HG03457 (cell line): ENCODE measurements around the gene ZCCHC4.
A peak's percentile ranks its signal among the peaks of the same experiment; 100 is the strongest.
"Not testable (repeated sequence)": the region's sequence is repeated elsewhere in the genome, so short reads cannot be mapped to it uniquely, and the experiment has no call there.

Experiments used
- ATAC-seq: cut with Tn5 transposase; IDR thresholded peaks from one replicate; pipeline ENCODE4 v1.9.1; 2021; ENCODE audit warnings: moderate number of reproducible peaks; ENCODE audit not compliant: unreplicated experiment

Gene ZCCHC4

DNA sequence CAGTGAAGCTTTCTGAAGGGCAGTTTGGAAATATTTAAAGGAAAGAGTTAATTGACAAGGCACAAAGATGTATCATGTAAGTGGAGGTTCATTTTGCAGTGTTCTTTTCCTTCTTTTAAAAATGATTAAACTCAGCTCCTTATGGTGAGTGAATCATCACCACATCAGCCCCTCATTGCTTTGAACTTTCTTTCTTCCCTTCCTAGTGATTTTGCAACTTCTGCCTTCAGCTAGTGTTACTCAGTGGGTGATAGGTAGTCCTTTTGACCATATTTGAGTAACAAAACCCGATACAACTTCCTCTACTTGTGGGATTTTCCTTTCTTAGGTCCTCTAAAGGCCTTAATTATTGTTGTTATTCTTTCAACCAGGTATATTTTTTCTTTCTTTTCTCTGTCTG is 8.2 kb downstream of the ZCCHC4 start:
- no peak for ATAC-seq

DNA sequence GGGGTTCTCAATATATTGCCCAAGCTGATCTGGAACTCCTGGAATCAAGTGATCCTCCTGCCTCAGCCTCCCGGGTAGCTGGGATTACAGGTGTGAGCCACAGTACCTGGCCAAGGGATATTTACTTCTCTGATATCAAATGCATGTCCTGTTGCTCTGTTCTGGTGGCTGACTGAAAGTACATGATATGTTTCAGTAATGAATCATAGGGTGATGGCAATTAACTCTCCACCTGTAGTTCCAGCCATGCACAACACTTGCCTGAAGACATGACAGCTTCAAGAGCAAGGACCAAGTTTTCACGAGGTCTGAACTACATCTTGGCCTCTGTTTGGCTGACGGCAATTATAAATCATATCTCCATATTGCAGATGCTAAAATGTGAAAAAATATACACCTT is 9.1 kb downstream of the ZCCHC4 start:
- no peak for ATAC-seq

DNA sequence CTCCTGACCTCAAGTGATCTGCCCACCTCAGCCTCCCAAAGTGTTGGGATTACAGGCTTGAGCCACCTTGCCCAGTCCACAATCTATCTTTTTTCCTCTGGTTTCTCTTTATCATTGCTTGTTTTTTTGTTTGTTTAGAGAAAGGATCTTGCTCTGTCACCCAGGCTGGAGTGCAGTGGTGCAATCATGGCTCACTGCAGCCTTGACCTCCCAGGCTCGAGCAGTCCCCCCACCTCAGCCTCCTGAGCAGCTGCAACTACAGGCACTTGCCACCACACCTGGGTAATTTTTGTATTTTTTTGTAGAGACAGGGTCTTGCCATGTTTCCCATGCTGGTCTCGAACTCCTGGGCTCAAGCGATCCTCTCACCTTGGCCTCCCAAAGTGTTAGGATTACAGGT is 15.9 kb downstream of the ZCCHC4 start:
- ATAC-seq: not testable (repeated sequence)

DNA sequence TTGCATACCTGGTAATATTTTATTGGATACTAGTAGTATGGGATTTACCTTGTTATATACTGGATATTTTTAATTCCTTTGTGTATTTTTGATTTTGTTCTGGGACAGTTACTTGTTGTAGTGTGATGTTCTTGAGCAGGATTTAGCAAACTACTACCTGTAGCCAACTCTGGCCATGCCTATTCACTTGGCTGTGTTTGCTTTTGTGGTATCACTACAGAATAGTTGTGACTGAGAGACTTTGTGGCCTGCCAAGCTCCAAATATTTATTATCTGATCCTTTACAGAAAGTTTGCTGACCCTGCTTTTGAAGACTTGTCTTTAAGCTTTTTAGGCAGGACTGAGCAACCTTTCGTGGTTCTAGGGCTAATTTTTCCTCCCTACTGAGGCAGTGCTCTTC is 17.8 kb downstream of the ZCCHC4 start:
- ATAC-seq: no peak

DNA sequence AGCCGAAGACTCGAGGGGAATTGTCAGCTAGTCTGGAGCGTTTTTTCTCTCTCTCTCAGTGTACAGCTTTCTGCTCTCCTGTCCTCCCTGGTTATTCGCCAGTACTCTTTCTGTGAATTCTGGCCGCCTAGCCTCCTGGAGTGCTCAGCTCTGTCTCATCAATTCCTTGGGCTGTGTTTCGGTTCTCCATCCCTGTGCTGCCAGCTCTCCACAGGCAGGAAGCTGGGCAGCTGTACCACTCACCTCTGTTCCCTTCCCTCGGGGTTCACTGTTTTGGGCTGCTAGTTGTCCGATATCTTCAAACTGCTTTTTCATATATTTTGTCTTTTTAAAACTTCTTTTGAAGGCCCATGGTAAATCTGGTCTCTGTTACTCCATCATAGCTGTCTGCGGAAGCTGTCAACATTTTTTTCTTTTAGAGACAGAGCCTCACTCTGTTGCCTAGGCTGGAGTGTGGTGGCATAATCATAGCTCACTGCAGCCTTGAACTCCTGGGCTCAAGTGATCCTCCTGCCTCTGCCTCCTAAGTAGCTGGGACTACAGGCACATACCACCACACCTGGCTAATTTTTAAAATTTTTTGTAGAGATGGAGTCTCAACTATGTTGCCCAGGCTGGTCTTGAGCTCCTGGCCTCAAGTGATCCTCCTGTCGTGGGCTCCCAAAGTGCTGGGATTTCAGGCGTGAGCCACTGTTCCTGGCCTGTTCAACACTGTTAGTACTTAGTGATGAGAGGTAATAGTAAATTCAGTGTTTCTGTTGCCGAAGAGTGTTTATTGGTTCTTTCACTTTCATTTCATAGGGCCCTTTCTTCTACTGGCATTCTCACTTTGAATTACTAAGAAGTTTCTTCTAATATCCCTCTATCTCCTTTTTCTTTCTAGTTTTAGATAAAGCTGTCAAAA is 18.6 kb downstream of the ZCCHC4 start:
- ATAC-seq: no peak

DNA sequence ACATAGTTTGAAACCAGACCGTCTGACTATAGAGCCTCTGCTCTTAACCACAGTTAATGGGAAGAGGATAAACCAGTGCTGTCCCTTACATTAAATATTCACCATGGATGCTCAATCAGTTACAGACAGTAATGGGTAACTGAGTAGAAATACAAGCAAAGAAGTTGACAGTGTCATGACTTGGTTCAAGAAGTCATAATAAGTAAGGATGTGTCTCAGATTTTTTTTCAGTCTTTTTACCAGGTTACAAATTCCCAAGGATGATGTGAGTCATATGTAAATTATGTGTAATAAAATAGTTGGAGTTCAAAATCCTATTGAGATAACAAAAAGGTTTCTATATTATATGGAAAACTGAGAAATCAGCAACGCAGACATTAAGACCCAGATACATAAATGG is 31.1 kb downstream of the ZCCHC4 start:
- no peak for ATAC-seq

DNA sequence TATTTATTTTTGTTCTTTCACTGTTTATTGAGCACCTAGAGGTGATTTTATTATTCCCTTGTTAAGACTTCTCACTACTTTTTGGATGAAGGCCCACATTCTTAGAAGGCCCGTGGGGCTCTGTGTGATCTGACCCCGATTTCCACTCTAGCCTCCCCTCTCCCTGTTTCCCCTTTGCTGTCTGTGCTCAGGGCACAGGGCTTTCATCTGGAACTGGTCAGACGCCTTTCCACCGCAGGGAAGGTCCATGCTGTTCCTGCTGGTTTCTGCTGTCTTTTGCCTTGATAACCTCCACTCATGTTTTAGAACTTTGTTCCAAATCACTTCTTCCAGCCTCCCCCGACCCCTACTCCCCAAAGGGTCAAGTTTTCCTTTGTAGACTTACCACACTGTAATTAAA is 33.2 kb downstream of the ZCCHC4 start:
- no peak for ATAC-seq

DNA sequence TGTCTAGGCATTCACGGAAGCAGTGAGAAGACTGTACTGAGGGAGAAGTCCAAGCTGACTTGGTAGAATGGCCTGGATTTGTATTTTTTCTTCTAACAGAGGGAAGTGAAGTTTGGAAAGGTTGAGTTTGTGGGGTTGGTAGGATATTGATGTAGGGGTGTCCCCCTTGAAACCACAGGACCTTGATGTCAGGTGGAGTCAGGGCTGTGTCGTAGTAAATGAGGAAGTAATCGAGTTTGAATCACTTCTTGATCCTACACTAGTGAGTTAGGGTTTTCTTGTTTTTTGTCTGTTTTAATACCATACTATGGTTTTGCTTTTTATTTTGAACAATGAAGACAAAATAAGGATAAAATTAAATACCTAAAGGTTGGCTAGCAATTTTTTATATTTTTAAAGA is 34.3 kb downstream of the ZCCHC4 start:
- peak; percentile 69 for ATAC-seq

DNA sequence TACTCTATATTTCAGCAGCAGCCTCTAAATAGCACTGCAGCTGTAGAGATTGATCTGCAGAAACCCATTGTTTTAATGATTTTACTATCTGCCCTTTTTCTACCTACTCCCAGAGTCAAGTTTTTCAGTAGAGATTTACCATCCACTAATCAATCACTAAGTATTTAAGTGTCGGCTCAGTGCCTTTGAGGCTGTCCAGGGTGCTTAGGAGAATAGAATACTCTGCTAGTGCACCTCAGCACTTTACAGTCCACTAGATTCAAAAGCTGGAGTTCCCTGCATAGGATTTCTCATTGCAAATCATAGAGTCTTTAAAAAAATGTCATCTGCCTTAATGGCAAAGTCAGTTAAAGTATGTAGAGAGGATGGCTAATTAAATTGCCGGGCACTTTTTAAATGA is 34.9 kb downstream of the ZCCHC4 start:
- ATAC-seq: no peak

DNA sequence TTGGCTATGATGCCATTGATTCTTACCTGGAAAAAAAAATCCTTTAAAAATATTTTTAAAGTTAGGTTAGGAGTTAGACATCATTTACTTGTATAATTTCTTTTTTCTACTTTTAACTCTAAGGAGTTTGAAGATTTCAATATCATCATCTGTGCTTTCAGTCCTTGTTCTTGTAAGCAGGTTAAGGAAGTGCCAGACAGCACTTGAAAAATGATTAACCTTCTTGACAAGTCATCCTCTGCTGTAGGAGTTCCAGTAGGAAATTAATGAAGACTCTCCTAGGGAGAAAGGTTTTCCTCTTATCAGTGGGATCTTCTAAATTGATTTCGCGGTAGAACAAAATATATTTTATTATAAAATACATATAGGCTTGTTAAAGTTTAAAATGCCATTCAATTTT is 35.4 kb downstream of the ZCCHC4 start:
- no peak for ATAC-seq

DNA sequence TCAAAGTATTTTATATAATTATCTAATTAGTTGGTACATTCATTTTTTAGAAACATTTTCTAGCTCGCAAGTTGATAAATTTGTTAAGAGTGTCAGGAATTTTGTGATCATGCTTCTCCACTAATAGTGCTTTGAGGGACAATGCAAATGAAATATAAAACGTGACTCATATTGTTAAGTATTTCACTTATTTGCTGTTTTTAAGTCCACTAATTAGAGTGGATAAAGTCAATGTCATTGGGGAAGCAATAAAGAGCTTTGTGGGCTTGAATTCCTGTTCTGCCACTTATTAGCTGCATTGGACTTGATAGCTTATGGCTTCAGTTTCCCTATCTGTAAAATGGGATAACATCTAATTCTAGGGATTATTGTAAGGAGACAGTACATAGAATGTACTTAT is 38.0 kb downstream of the ZCCHC4 start:
- ATAC-seq: no peak

DNA sequence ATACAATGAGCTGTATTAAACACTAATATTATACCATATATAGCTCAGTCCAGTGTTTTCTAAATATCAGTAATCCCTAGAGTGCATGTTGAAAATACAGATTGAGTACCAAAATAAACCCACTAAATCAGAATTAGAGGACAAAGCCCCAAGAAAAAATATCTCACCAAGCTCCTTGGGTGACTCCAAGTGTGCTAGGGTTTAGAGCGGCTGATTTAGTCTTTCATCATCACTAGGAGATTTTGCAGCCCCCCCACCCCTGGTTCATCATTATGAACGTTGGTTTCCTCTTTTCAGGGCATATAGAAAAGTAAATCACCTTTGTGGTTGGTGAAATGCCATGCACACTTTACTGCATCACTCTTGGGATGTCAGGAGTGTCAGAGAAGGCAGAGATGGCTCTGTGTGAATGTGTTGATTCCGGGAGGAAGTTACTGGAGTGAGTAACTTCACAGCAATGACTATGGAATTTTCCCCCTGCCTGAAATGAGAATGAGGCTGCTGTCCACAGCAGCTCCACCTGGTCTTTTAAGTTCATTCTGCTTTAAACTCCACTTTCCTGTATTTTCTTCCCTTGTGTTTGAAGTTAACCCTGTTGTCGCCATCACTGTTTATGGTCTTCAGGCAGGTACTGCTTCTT is 39.3 kb downstream of the ZCCHC4 start:
- no peak for ATAC-seq

DNA sequence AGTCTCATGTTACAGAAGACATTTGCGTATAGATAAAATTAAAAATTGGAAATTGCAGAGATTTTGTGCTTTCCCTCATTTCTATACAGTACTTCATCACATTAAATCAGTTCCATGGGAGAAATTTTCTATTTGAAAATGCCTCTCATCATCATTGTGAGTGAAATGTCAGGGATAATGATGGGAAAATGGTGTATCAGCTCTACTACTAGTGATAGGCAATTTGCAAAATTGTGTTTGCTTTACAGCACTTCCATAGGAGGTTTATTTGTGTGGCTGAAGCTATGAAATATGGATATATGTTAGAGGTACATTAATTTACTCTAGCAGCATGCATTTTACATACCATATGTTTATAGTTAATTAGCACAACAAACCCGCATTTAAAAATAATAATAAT is 43.5 kb downstream of the ZCCHC4 start:
- ATAC-seq: no peak

DNA sequence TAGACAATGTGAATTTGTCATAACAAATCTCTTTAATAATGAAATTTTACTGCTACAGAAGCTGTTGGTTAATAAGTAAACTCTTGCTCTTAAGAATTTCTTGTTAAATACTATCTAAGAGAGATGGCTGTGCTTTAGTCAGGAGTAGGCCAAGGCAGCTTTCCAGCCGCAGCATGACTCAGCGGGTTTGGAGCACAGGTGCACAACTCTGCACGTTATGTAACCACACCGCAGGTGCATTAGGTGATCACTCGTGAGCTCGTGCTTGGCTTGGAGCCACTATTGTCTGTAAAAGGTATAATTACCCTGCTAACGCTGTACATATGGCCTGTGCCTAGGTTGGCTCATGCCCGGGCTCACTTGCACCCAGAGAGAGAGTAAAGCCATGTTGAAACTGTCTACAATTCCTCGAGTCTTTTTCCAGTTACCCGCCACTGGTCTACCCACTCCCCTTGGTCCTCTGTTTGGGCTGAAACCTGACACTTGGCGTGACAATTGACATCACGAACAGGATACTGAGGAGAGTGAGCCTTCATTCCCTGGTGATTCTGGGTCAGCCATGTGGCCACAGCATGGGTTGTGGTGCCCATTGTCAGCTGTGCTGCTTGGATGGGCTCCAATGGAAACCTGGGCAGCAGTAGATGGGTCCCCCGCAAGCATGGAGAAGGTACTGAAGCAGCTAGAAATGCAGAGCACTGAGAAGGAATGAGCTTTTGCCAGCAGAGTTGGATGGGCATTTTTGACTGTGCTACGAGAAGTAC is 46.1 kb downstream of the ZCCHC4 start:
- no peak for ATAC-seq

DNA sequence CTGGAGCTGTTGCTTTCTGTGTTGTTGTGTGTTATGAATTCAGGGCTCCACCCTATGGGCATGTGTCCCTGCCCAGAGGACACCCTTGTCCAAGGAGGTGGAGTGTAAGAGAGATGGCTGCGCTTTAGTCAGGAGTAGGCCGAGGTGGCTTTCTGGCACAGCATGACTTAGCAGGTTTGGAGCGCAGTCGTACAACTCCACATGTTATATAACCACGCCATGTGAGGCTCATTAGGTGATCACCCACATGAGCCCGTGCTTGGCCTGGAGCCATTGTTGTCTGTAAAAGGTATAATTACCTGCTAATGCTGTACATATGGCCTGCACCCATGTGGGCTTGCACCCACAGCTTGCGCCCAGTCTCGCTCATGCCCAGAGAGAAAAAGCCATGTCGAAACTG is 48.7 kb downstream of the ZCCHC4 start:
- ATAC-seq: no peak

DNA sequence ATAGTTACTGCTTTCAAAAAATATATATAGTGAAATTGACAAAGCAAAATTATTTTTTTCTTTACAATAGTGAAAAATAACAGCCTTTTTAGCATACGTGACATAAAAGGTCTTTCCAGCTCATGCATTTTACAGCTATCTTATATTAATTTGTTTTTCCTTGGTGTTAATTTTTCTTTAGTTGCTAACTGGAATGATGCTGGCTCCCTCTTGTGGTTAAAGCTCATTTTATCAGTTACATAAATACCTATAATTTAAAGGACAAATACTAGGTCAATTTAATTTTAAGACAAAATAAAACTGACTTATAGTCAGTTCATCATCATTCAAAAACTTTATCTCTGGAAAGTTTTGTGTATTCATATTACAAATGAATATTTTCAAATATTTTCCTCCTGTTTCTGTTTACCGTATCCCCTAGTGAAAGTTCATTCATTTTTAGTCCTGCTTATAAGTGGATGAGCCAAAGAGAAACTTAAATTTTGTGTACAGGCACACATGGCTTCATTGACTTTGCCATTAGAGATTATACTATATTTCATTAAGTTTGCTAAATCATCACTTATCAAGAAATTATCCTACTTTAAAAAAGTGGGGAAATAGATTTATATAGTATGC is 54.5 kb downstream of the ZCCHC4 start:
- no peak for ATAC-seq

DNA sequence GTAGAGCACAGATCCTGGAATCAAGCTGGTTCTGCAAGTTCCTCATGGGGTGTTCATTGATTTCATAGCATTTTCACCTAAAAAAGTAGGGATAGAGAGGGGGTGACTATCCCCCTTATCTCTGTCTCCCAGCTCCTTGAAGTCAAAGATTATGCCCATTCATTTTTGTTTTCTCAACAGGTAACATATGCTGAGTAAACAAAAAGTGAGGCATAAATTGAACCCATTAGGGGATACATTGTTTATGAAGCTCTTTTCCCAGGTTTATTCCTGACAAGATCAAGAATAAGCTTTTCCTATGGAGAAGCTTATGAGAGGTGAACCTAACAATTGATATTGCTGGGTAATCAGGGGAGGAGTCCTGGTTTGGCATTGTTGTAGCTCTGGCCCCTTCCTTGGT is 55.3 kb downstream of the ZCCHC4 start:
- no peak for ATAC-seq

DNA sequence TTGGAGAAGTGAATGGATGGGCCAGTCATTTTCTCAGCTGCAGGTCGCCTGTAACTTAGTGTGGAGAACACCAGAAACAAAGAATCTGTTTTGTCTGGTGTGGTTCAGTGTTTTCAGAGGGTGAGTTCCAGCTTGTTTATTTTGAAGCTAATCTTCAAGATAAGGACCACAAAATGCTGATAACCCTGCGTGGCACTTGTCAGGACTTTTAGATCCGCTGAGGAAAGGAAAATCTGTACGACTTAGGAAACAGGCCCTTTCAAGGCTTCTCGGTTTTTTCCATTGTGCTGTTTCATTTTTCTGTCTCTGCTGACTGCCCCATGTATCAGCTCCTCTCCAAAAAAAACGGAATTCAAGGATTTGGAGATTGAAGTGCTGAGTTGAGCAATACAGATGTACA is 55.7 kb downstream of the ZCCHC4 start:
- ATAC-seq: no peak

DNA sequence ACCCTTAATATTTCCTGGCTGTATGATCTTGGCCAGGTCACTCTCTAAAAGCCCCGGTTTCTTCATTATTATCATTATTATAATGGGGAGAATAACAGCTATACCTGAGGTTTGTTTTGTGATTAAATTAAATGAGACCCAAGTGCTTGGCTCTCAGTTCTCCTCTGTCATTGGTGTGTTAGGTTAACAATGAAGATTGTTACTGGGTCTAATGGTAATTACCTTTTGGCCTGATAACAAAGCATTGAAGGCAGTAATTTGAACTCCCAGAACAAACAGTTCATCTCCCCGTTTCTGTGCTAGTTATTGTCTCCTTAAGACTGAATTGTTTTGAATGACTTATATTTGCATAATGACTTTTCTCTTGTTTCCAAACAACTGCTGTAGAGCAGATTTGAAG is 57.7 kb downstream of the ZCCHC4 start:
- no peak for ATAC-seq

DNA sequence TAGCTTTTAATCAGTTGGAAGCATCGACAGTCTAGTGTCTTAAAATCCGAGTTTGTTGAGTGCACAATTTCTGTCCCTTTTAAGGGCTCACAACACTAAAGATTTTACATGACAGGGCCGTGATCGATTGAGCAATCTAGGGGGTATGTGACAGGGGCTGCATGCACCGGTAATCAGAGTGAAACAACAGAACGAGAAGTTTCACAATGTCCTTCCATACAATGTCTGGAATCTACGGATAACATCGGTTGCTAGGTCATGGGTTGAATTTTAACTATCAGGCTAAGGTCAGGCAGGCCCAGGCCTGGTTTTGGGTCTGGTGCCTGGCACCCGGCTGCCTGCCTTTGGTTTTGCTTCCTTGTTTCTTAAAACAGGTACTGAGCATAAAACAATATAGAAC is 60.0 kb downstream of the ZCCHC4 start:
- ATAC-seq: not testable (repeated sequence)
